RWPE1 (cell line): ENCODE measurements around the gene IL31.

ENCODE experiments used
- CTCF ChIA-PET: fragments of 350-600 bp; sonication (Branson Sonifier 250); formaldehyde crosslinking; extraction: SDS; loops from one replicate; lab custom pipeline; 2021; lab: Yijun Ruan, JAX
- POLR2A ChIA-PET: fragments of 400-600 bp; formaldehyde crosslinking; extraction: SDS; loops from one replicate; lab custom pipeline; 2020; ENCODE audit warnings: antibody characterized with exemption; ENCODE audit not compliant: low non-redundant PET; lab: Yijun Ruan, JAX
- DNase-seq: peaks from one replicate; pipeline ENCODE4 v3.0.0; 2012; ENCODE audit warnings: low spot score
- H3K27ac ChIP-seq: fragments of 450-650 bp; 2 replicates; pipeline ENCODE4 v1.5.1; 2017
- CTCF ChIP-seq: fragments of 450-650 bp; conservative IDR thresholded peaks from 2 replicates; pipeline ENCODE4 v1.5.1; 2017; ENCODE audit warnings: low read depth, mild to moderate bottlenecking

IL31 gene

DNA sequence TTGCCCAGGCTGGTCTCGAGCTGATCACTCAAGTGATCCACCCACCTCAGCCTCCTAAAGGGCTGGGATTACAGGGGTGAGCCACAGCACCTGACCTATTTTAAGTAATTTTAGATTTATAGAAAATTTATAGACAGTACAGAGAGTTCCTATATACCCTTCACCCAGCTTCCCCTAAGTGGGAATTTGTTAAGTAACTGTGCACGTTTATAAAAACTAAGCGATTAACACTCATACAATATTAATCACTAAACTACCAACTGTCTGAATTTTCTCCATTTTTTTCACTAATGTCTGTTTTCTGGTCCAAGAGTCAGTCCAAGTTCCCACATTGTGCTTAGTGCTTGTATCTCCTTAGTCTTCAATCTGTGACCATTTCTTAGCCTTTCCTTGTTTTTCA lies 5.5 kb downstream of the IL31 start:
- ChIA-PET POLR2A (no interaction called here), CTCF (no interaction called here)
- no peak overlapping the region for H3K27ac ChIP-seq
- TF ChIP-seq CTCF, result no peak
- DNase-seq, result no peak

DNA sequence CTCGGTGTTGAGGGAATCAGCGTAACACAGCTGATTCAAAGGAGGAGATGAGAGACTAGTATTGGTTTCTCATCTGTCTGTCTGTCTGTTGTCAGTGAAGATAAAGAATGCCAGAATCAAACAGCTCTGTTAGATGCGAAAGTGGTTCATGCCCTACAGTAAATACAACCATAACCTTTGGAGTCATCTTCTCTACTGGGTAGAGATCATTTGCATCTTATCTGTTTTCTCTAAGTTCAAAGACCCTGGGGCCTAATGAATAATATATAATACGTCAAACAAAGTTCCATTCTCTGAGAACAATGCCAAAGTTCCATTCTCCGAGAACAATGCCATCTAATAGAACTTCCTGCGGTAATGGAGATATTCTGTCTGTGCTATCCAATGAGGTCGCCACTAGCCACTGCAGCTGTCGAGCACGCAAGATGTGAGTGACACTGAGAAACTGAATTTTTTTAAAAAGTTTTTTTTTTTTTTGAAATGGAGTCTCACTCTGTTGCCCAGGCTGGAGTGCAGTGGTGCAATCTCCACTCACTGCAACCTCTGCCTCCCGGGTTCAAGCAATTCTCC lies 6.6 kb downstream of the IL31 start:
- ChIA-PET CTCF (no interaction called here), POLR2A (no interaction called here)
- TF ChIP-seq CTCF, result no peak
- no peak overlapping the region for H3K27ac ChIP-seq
- DNase-seq, result no peak

DNA sequence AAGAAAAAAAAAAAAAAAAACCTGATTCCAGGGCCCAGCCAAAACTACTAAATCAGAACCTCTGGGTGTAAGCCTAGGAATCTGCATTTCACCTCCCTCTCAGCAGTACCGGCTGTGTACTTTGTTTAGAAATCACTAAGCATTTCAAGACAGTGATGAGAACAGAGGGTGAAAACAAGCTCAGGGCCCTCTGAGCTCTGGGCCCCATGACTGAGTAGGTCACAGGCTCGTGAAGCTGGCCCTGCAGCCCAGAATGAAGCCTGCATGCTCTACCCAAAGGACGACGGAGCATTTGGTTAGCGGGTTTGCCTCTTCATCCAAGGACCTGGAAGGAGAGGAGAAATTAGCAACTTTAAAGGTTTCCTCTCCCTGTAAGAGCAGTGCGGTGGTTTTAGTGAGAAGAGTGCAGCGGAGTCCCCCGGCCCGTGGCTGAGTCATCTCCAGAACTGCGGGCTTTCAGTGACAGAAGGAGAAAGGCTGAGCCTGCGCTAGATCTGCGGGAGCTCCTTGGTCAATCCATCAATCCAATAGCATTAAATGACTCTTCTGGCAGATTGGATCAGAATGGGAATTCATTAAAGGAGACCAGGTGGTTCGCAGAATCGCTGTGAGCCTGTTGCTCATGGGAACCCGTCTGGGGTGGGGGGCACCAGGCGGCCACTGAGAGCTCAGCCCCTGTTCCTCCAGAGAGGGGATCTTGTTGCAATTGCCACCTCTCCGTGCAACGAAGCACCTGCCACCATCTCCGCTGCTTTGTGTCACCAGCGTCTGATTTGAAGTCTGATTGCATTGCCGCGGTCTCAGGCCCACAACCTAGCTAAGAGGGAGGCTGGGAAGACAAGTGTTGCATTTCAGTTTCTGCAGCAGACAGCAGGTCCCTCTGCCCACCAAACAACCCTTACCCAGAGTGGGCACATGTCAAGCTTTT lies 7.3 kb downstream of the IL31 start:
- DNase-seq, result no peak
- no peak overlapping the region for H3K27ac ChIP-seq
- ChIA-PET POLR2A (no interaction called here), CTCF (no interaction called here)
- no peak for TF ChIP-seq CTCF

- no peak overlapping the region for H3K27ac ChIP-seq
- ChIA-PET CTCF (interaction anchor here (0.7 kb wide), 1 partner anchor 38 kb away, joined by 3 read pairs; no protein-coding TSS in a partner anchor), POLR2A (no interaction called here)
- no peak for DNase-seq
- no peak for TF ChIP-seq CTCF
These were observed 11.0 kb downstream of the IL31 start for GRCh38 chr12:122162976-122163375.

DNA sequence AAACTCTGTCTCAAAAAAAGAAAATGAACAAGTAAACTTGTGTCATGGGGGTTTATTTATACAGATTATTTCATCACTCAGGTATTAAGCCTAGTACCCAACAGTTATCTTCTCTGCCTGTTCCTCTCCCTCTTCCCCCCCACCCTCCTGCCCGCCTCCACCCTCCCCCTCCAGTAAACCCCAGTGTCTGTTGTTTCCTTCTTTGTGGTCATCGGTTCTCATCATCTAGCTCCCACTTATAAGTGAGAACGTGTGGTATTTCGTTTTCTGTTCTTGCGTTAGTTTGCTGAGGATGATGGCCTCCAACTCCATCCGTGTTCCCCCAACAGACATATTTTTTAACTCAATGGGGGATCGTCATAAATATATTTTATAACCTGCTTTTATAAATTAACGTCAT lies 12.3 kb downstream of the IL31 start:
- no peak for TF ChIP-seq CTCF
- H3K27ac ChIP-seq, result no peak overlapping the region
- ChIA-PET POLR2A (no interaction called here), CTCF (interaction anchor here (0.6 kb wide), 1 partner anchor 668 kb away, joined by 3 read pairs; no protein-coding TSS in a partner anchor)
- DNase-seq, result no peak

DNA sequence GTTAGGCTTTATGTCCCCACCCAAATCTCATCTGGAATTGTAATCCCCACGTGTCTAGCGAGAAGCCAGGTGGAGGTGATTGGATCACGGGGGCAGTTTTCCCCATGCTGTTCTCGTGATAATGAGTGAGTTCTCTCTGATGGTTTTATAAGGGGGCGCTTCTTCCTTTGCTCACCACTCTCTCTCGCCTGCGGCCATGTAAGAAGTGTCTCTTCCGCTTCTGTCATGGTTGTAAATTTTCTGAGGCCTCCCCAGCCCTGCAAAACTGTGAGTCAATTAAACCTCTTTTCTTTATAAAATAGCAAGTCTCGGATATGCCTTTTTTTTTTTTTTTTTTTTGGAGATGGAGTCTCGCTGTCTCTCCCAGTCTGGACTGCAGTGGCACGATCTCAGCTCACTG lies 13.3 kb downstream of the IL31 start:
- H3K27ac ChIP-seq, result no peak overlapping the region
- no peak for TF ChIP-seq CTCF
- DNase-seq, result no peak
- ChIA-PET POLR2A (no interaction called here), CTCF (interaction anchor here (0.6 kb wide), 2 partner anchors 667 to 681 kb away, joined by 3 read pairs; no protein-coding TSS in a partner anchor)
